Stimulated activated CD4-positive, alpha-beta T cell treated with anti-CD3 and anti-CD28 coated beads, Interleukin-2, amount 100 ng/mL, for 4 hours (primary cell): ENCODE results near the gene SYNPO.

Experiments used
- DNase-seq: peaks from one replicate; pipeline ENCODE4 v3.0.0-alpha.2; 2020; ENCODE audit warnings: low read depth

SYNPO gene

GRCh38 chr5:150641824-150642566 is 1.5 kb downstream of the SYNPO start:
- DNase-seq, result no peak

- no peak for DNase-seq
These were observed 2.1 kb downstream of the SYNPO start for GRCh38 chr5:150642567-150642927.

- no peak for DNase-seq
These were observed 2.7 kb downstream of the SYNPO start for GRCh38 chr5:150642991-150643710.

- DNase-seq, result no peak
These were observed 3.6 kb downstream of the SYNPO start for GRCh38 chr5:150644058-150644457.

- DNase-seq, result no peak
These were observed 4.1 kb downstream of the SYNPO start for GRCh38 chr5:150644514-150644913.

- DNase-seq, result no peak
These were observed 4.7 kb downstream of the SYNPO start for GRCh38 chr5:150645070-150645700.

- no peak for DNase-seq
These were observed 7.1 kb downstream of the SYNPO start for GRCh38 chr5:150647275-150648251.

- DNase-seq, result no peak
These were observed 8.0 kb downstream of the SYNPO start for GRCh38 chr5:150648294-150649107.

- no peak for DNase-seq
These were observed 8.9 kb downstream of the SYNPO start for GRCh38 chr5:150649108-150650020.

- DNase-seq, result no peak
These were observed 9.9 kb downstream of the SYNPO start for GRCh38 chr5:150650021-150651006.

GRCh38 chr5:150651382-150651781 is 10.9 kb downstream of the SYNPO start:
- DNase-seq, result no peak

GRCh38 chr5:150651924-150652671 is 11.6 kb downstream of the SYNPO start:
- no peak for DNase-seq

GRCh38 chr5:150653145-150653761 is 12.8 kb downstream of the SYNPO start:
- no peak for DNase-seq

GRCh38 chr5:150653762-150654556 is 13.5 kb downstream of the SYNPO start:
- DNase-seq, result no peak

GRCh38 chr5:150655221-150655620 is 14.8 kb downstream of the SYNPO start:
- DNase-seq, result no peak
